HUES48 (cell line): ENCODE data around the gene ITLN1.
"Not testable (repeated sequence)": the region's sequence is repeated elsewhere in the genome, so short reads cannot be mapped to it uniquely, and the experiment has no call there.

Experiments used
- H3K27ac ChIP-seq: one replicate; pipeline ENCODE4 v1.7.0; 2013; ENCODE audit warnings: low read depth, low read length, inconsistent platforms
- H3K27me3 ChIP-seq: 2 replicates; pipeline ENCODE4 v1.6.1; 2013; ENCODE audit warnings: mild to moderate bottlenecking, low read length; ENCODE audit not compliant: control insufficient read depth, insufficient read depth
- H3K36me3 ChIP-seq: 2 replicates; pipeline ENCODE4 v1.6.1; 2013; ENCODE audit warnings: low read length; ENCODE audit not compliant: control insufficient read depth, insufficient read depth
- H3K4me1 ChIP-seq: 2 replicates; pipeline ENCODE4 v1.6.1; 2013; ENCODE audit warnings: mild to moderate bottlenecking, low read length; ENCODE audit not compliant: control insufficient read depth, insufficient read depth
- H3K4me3 ChIP-seq: 2 replicates; pipeline ENCODE4 v1.5.1; 2013; ENCODE audit warnings: mild to moderate bottlenecking, low read depth, low read length
- H3K9ac ChIP-seq: 2 replicates; pipeline ENCODE4 v1.6.1; 2013; ENCODE audit warnings: mild to moderate bottlenecking, low read depth, low read length, moderate library complexity
- H3K9me3 ChIP-seq: 2 replicates; pipeline ENCODE4 v1.6.1; 2013; ENCODE audit warnings: low read length; ENCODE audit not compliant: control insufficient read depth, insufficient read depth

ITLN1 gene

DNA sequence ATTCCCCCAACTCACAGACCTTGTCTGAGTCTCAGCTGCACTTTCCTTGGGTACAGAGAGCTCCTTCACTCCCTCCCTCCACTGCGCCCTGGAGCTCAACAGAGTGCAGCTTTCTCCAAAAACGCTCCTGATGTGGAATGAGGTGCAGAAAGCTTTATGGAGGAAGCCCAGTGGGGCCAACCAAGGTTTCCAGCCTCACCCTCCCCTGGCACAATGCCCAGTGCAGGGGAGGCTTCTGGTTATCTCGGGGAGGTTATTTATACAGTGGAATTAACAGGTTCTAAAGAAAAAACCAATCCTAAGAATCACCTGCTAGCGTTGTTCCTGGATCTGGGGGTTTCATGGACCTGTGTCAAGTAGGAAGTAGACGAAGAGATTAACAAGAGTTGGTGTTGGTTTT lies at the start of gene ITLN1:
ITLN1 (minus strand) TSS at position 139 of the 400 bp plus-strand sequence. CDS start 303 bp downstream, outside the sequence.
- H3K27me3 ChIP-seq: no peaks in the 10 kb centered on the region
- no peaks in the 10 kb centered on the region for H3K9me3 ChIP-seq
- H3K27ac ChIP-seq: no peak within 1 kb of the TSS
- no peak within 1 kb of the TSS for H3K9ac ChIP-seq
- no peak within 1 kb of the TSS for H3K4me3 ChIP-seq
- no peaks in the 10 kb centered on the region for H3K4me1 ChIP-seq
- H3K36me3 ChIP-seq: no peaks in the 10 kb centered on the region

GRCh38 chr1:160933305-160933704 lies 48.3 kb upstream of the ITLN1 start:
- H3K9me3 ChIP-seq, H3K36me3 ChIP-seq, H3K4me1 ChIP-seq, H3K4me3 ChIP-seq, H3K27me3 ChIP-seq, H3K27ac ChIP-seq, H3K9ac ChIP-seq: not testable (repeated sequence)

DNA sequence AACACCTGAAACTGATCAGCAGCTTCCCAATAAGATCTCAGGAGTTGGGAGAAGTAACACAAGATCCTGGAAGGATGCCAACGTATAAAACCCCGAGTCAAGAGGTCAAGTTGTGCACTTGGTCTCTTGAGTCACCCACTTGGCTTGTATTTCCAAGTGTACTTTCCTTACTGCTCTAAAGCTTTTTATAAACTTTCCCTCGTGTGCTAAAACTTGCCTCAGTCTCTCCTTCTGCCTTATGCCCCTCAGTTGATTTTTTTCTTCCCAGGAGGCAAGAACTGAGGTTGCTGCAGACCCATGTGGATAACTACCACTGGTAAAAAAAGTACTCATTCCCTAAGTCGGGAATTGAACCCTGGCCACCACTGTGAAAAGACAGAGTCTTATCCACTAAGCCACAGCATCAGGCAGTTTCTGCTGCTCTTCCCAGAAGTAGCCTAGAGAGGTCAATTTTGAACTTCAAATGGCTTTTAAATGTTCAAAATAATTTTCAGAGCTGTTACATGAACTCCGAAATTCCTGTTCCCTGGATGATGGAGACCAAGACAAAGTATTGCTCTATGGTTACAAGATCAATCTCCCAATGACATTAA lies 40.8 kb upstream of the ITLN1 start:
- Histone ChIP-seq H3K36me3 (no peaks in the 10 kb centered on the region), H3K4me3 (no peak overlapping the region), H3K4me1 (no peaks in the 10 kb centered on the region), H3K27me3 (no peaks in the 10 kb centered on the region), H3K9me3 (peaks cover 15% of the 10 kb centered on the region), H3K9ac (no peak overlapping the region), H3K27ac (no peak overlapping the region)

GRCh38 chr1:160924791-160925651 lies 40.0 kb upstream of the ITLN1 start:
- H3K9me3 ChIP-seq: peaks cover 15% of the 10 kb centered on the region
- no peaks in the 10 kb centered on the region for H3K36me3 ChIP-seq
- no peaks in the 10 kb centered on the region for H3K27me3 ChIP-seq
- no peaks in the 10 kb centered on the region for H3K4me1 ChIP-seq
- H3K27ac ChIP-seq: no peak overlapping the region
- H3K9ac ChIP-seq: no peak overlapping the region
- no peak overlapping the region for H3K4me3 ChIP-seq

GRCh38 chr1:160916666-160917065 lies 31.7 kb upstream of the ITLN1 start:
- Histone ChIP-seq H3K9ac (no peak overlapping the region), H3K9me3 (no peaks in the 10 kb centered on the region; the same call in 1 of the 2 replicates), H3K4me3 (no peak overlapping the region), H3K27ac (no peak overlapping the region), H3K27me3 (no peaks in the 10 kb centered on the region), H3K4me1 (peaks cover 18% of the 10 kb centered on the region), H3K36me3 (no peaks in the 10 kb centered on the region)

DNA sequence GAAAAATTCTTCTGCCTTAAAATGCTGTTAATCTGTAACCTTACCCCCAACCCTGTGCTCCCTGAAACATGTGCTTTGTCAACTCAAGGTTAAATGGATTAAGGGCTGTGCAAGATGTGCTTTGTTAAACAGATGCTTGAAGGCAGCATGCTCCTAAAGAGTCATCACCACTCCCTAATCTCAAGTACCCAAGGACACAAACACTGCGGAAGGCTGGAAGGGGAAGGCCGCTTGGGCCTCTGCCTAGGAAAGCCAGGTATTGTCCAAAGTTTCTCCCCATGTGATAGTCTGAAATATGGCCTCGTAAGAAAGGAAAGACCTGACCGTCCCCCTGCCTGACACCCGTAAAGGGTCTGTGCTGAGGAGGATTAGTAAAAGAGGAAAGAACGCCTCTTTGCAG lies 28.2 kb upstream of the ITLN1 start:
- Histone ChIP-seq H3K27ac (peak overlapping the region; percentile 60), H3K4me1 (peaks cover 23% of the 10 kb centered on the region)
- H3K9ac ChIP-seq, H3K4me3 ChIP-seq, H3K27me3 ChIP-seq, H3K36me3 ChIP-seq, H3K9me3 ChIP-seq: not testable (repeated sequence)

- Histone ChIP-seq H3K9ac (no peak overlapping the region), H3K4me3 (no peak overlapping the region), H3K27ac (no peak overlapping the region), H3K27me3 (no peaks in the 10 kb centered on the region), H3K36me3 (no peaks in the 10 kb centered on the region), H3K4me1 (peaks cover 23% of the 10 kb centered on the region), H3K9me3 (no peaks in the 10 kb centered on the region)
These were observed 26.9 kb upstream of the ITLN1 start for GRCh38 chr1:160911925-160912324.

GRCh38 chr1:160911441-160911840 lies 26.5 kb upstream of the ITLN1 start:
- Histone ChIP-seq H3K4me1 (peaks cover 23% of the 10 kb centered on the region), H3K9me3 (no peaks in the 10 kb centered on the region), H3K27me3 (no peaks in the 10 kb centered on the region), H3K27ac (no peak overlapping the region), H3K36me3 (no peaks in the 10 kb centered on the region), H3K4me3 (no peak overlapping the region), H3K9ac (no peak overlapping the region)

- no peak overlapping the region for H3K9ac ChIP-seq
- H3K9me3 ChIP-seq: no peaks in the 10 kb centered on the region
- H3K27ac ChIP-seq: no peak overlapping the region
- no peaks in the 10 kb centered on the region for H3K36me3 ChIP-seq
- no peaks in the 10 kb centered on the region for H3K27me3 ChIP-seq
- H3K4me1 ChIP-seq: peaks cover 23% of the 10 kb centered on the region
- no peak overlapping the region for H3K4me3 ChIP-seq
These were observed 25.3 kb upstream of the ITLN1 start for GRCh38 chr1:160910170-160910750.

GRCh38 chr1:160907976-160908375 lies 23.0 kb upstream of the ITLN1 start:
- Histone ChIP-seq H3K27me3 (no peaks in the 10 kb centered on the region), H3K9ac (no peak overlapping the region), H3K4me3 (no peak overlapping the region), H3K27ac (no peak overlapping the region), H3K9me3 (no peaks in the 10 kb centered on the region), H3K36me3 (no peaks in the 10 kb centered on the region), H3K4me1 (peaks cover 8% of the 10 kb centered on the region)

- Histone ChIP-seq H3K9me3 (no peaks in the 10 kb centered on the region), H3K4me1 (no peaks in the 10 kb centered on the region), H3K27ac (no peak overlapping the region), H3K27me3 (no peaks in the 10 kb centered on the region), H3K36me3 (no peaks in the 10 kb centered on the region), H3K9ac (no peak overlapping the region), H3K4me3 (no peak overlapping the region)
These were observed 20.6 kb upstream of the ITLN1 start for GRCh38 chr1:160905617-160905989.
